ENCODE data around the gene LRRC32.
"Not testable (repeated sequence)": the region's sequence is repeated elsewhere in the genome, so short reads cannot be mapped to it uniquely, and the experiment has no call there.

LRRC32 gene

DNA sequence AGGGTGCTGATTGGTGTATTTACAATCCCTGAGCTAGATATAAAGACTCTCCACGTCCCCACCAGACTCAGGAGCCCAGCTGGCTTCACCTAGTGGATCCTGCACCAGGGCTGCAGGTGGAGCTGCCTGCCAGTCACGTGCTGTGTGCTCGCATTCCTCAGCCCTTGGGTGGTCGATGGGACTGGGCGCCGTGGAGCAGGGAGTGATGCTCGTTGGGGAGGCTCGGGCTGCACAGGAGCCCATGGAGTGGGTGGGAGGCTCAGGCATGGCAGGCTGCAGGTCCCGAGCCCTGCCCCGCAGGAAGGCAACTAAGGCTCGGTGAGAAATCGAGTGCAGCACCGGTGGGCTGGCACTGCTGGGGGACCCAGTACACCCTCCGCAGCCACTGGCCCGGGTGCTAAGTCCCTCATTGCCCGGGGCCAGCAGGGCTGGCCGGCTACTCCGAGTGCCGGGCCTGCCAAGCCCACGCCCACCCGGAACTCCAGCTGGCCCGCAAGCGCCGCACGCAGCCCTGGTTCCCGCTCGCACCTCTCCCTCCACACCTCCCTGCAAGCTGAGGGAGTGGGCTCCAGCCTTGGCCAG is 61.6 kb downstream of the LRRC32 start:
- not testable (repeated sequence) for DNase-seq

DNA sequence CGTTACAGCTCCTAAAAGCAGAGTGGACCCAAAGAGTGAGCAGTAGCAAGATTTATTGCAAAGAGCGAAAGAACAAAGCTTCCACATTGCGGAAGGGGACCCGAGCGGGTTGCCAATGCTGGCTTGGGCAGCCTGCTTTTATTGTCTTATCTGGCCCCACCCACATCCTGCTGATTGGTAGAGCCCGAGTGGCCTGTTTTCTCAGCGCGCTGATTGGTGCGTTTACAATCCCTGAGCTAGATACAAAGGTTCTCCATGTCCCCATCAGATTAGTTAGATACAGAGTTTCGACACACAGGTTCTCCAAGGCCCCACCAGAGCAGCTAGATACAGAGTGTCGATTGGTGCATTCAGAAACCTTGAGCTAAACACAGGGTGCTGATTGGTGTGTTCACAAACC is 62.3 kb downstream of the LRRC32 start:
- DNase-seq, result not testable (repeated sequence)
